KOPT-K1 (cell line): ENCODE measurements around the gene PHTF2.
"Not testable (repeated sequence)": the region's sequence is repeated elsewhere in the genome, so short reads cannot be mapped to it uniquely, and the experiment has no call there.

ENCODE experiments used
- H3K27ac ChIP-seq: fragments of 200-600 bp; sonication (generic); 2 replicates; pipeline ENCODE4 v1.5.1; 2016; ENCODE audit warnings: antibody characterized with exemption, mild to moderate bottlenecking, low read depth, low read length; ENCODE audit not compliant: poor library complexity, severe bottlenecking
- H3K36me3 ChIP-seq: fragments of 200-600 bp; sonication (generic); 2 replicates; pipeline ENCODE4 v1.5.1; 2017; ENCODE audit warnings: antibody characterized with exemption, mild to moderate bottlenecking, low read length, moderate library complexity; ENCODE audit not compliant: insufficient read depth
- H3K9me3 ChIP-seq: fragments of 200-600 bp; sonication (generic); 2 replicates; pipeline ENCODE4 v1.5.1; 2017; ENCODE audit warnings: antibody characterized with exemption, low read length, mild to moderate bottlenecking; ENCODE audit not compliant: insufficient read depth, poor library complexity, severe bottlenecking

Gene PHTF2

DNA sequence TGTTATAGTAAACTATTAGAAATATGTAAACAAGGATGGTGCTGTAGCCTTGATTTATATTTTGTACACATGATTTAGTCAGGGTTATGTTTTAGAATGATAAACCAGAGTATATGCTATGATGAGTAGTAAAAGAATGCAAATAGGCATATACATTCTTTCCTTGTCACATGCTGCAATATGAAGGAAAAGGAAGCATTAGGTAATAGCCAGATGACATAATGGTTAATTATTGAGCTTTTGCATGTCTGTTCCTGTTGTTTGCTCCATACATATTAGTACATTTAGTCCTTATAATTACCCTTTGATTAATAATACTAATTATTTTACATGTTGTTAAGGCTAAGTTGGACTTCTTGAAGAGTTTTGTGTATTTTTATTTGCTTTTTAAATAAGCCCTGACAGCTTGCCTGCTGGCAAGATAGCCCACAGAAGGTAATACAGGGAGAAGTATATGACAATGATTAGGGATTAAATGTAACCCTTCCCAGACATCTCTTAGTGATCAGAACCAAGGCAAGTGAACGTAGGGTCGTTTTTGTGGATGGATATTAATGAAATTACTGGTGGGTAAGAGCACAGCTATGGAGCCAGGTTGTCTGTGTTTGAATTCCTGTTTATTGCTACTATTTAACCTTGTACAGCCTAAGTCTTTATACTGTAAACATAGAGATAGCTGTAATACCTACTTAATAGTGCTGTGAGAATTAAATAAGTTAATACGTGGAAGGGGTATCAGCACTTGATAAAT is 68.4 kb downstream of the PHTF2 start:
- no peak overlapping the region for H3K27ac ChIP-seq
- peaks cover 5% of the 10 kb centered on the region; the same call in 1 of the 2 replicates for H3K36me3 ChIP-seq
- no peaks in the 10 kb centered on the region for H3K9me3 ChIP-seq

DNA sequence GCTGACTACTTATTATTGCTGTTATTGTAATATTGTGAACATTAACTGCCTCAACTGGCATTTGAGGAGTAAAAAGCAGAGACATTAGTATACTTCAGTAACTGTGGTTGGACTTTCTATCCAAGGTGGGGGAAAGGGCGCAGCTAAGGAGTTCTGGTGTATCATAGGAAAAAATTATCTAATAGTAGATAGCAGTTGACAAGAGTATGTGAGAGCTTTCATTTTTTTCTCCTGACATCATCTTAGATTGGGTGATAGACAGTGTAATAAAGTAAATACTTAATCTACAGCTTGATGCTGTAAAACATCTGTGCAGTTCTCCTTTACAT is 68.9 kb downstream of the PHTF2 start:
- H3K27ac ChIP-seq, result no peak overlapping the region
- H3K9me3 ChIP-seq, result no peaks in the 10 kb centered on the region
- H3K36me3 ChIP-seq, result peaks cover 5% of the 10 kb centered on the region; the same call in 1 of the 2 replicates

DNA sequence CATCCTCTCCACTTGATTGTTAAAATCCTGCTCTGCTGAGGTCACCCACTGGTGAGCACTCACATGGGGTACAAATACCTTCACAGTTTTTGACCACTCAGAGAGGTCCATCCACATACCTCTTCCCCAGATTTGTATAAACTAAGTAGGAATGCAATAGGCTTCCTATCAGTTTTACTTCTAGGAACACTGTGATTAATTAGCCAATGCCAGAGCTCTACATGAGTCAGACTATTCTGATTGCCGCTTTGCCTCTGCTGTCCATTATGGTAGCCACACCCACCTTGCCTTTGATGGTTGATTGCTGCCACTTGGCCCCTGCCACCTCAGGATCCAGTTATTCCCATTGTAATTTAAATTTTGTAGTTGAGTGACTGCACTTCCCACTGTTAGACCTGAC is 73.7 kb downstream of the PHTF2 start:
- not testable (repeated sequence) for H3K27ac ChIP-seq, H3K9me3 ChIP-seq, H3K36me3 ChIP-seq

DNA sequence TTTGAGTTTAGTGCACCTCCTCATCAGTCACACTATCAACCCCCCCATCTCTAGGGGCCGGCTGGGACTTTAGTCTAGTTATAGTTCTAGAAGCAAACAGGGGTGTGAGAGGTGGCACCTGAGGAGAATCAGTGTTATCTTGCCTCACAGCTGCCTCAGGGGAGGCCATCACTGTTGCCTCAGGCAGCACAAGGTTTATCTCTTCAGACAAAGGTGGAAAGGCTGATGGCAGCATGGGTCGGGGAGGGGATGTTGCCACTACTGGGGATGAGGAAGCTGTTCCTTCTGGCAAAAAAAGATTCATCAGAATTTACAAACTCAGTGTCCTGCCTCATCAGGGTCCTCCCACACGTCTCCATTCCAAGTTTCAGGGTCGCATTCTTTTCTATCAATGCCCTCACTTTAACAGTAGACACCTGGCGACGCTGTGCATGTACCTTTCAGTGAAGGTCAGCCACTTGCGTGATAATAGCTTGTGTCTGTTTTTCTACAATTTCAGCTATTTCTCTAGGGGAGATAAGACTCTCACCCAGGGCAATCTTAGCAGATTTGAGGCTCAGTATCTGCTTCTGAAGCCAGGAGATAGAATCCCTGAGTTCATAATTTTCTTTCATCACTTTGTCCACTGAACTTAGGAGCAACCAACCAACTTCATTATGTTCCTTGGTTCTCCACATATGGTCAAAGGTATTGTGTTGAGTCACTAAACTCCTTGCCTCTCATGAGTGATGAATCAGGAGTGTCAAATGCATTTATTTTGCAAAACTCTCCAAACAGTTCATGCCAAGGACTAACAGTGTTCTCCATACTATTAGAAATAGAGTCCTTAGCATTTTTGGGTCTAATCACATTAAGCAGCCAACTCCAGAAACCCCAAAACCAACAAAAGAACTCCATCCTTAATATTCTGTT is 75.1 kb downstream of the PHTF2 start:
- H3K27ac ChIP-seq, H3K9me3 ChIP-seq, H3K36me3 ChIP-seq: not testable (repeated sequence)

DNA sequence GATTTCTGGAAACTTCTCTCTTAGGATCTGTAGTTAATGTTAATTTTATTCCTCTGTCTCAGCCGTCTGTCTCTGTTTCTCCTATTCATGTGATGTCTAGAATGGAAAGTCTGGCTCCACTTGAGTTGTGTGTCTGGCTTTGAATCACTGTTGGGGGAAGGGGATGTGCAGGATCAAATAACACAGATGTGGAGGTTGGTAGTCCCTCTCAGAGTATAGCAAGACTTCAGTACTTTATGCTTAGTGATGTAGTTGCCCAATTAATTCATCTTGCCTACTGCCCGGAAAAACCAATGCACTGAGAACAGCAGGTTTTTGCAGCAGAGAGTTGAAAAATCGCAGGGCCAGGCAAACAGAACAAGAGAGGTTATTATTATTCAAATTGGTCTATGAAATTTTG is 79.2 kb downstream of the PHTF2 start:
- Histone ChIP-seq H3K9me3 (no peaks in the 10 kb centered on the region), H3K27ac (no peak overlapping the region), H3K36me3 (no peaks in the 10 kb centered on the region)

DNA sequence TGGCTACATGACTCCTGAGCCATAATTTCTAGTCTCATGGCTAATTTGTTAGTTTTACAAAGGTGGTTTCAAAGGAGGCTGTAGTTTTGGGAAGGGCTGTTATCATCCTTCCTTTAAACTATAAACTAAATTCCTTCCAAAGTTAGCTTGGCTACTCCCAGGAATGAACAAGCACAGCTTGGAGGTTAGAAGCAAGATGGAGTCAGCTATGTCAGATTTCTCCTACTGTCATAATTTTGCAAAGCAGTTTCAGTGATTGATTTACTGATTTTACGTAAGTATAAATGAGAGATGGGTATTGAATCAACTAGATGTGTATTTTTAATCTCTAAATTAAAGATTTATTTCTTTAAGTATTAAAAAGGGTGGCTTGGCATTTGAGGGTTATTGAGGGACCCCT is 79.9 kb downstream of the PHTF2 start:
- H3K36me3 ChIP-seq, result no peaks in the 10 kb centered on the region

DNA sequence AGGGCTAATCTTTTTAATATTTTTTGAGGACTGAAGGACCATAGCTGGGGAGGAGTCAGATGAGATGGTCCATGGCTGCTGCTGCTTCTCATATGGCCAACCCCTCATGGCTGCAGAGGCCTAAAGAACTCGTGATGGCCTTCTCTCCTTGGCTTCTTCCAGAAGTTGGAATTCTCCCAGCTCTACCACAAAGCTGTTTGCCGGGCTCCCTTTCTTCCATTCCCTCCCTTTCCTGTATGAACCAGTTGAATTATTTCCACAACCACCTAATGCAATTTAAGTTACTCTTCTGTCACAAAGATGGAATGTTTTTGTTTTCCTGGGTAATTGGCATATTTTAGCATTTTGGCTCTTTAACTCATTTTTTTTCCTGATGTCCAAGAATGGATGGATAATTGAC is 80.7 kb downstream of the PHTF2 start:
- H3K9me3 ChIP-seq, result no peaks in the 10 kb centered on the region
- no peak overlapping the region for H3K27ac ChIP-seq
- no peaks in the 10 kb centered on the region for H3K36me3 ChIP-seq

More for the DNA sequence above, 79.9 kb downstream of the PHTF2 start:
- Histone ChIP-seq H3K9me3 (no peaks in the 10 kb centered on the region), H3K27ac (no peak overlapping the region)

DNA sequence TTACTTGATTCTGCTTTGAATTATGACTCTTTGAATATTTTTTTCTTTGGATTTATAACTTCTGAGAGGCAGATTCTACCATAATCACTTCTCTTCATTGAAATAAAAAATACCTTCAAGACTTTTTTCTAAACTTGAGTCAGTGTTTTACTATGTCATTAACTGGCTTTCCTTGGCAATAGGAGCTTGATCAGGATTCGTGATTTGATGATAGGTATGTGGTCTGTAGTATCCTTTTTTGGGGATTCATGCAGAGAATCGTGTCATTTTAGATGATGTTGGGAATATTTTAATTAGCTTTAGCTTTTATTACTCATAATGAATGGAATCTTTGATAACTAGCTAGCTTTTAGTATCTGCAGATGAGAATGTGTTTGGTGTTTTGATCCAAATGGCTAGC is 83.3 kb downstream of the PHTF2 start:
- H3K9me3 ChIP-seq, result no peaks in the 10 kb centered on the region
- H3K36me3 ChIP-seq, result no peaks in the 10 kb centered on the region
- no peak overlapping the region for H3K27ac ChIP-seq

DNA sequence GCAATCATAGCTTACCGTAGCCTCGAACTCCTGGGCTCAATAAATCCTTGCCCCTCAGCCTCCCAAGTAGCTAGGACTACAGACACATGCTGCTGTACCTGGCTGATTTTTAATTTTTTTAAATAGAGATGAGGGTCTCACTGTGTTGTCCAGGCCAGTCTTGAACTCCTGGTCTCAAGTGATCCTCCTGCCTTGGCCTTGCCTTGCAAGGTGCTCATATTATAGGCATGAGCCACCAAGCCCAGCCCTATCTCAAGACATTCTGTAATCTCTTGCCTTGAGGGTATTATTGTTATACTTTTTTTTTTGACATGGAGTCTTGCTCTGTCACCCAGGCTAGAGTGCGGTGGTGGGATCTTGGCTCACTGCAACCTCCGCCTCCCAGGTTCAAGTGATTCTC is 86.6 kb downstream of the PHTF2 start:
- Histone ChIP-seq H3K27ac (no peak overlapping the region), H3K9me3 (no peaks in the 10 kb centered on the region), H3K36me3 (no peaks in the 10 kb centered on the region)

DNA sequence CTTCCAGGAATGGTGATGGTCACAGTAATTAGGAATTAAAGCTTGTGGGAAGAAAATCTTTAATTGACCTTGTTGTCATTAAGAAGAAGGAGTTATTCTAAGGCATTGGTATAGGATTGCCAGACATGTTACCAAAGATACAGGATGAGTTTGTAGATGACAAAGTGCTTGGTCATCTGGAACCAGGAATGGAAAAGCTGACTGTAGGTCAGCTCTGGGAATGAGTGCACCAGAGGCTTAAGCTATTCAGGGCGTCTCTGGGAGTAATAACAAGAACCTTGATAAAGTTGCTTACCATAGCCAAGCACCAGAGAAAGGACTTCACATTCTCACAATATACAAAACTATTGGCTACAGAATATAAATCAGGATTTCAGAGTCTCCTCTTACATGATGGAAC is 89.0 kb downstream of the PHTF2 start:
- Histone ChIP-seq H3K27ac (no peak overlapping the region), H3K9me3 (no peaks in the 10 kb centered on the region), H3K36me3 (no peaks in the 10 kb centered on the region)

DNA sequence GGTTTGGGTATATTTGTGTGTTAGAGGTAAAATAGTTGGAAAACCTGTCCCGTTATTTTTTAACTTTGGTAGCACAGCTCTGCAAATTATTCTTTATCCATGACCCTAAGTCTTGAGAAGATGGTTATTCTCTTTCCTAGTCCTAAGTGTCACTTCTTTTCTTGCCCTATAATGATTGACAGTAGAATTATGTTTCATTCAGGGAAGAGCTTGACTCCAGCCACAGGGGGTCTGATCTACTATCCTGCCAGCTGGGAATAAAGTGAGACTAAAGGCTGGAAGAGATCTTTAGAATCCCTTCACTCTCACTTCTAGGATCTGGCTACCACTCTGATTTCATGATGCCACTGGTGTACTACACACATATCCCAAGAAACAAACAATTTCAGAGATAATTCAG is 90.4 kb downstream of the PHTF2 start:
- H3K27ac ChIP-seq, result no peak overlapping the region
- H3K36me3 ChIP-seq, result no peaks in the 10 kb centered on the region
- H3K9me3 ChIP-seq, result no peaks in the 10 kb centered on the region

DNA sequence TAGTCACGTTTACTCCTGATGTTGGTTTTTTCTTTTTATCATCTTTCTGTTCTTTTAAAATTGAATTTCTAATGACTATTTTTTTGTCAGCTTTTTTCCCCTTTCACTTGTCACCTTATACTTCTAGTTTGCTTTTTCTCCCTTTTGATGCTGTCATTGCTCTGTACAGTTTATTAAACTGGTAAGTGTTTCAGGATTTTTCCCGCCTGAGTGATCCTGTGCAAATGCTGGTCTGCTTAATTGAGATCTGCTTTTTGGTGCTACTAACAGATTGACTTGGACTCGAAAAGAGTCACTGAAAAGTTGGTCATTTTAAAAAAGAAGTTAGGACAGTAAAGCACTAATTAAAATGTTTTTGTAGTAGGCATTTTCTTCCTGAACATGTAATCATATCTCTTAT is 95.2 kb downstream of the PHTF2 start:
- H3K27ac ChIP-seq, result no peak overlapping the region
- no peaks in the 10 kb centered on the region for H3K36me3 ChIP-seq
- no peaks in the 10 kb centered on the region for H3K9me3 ChIP-seq

DNA sequence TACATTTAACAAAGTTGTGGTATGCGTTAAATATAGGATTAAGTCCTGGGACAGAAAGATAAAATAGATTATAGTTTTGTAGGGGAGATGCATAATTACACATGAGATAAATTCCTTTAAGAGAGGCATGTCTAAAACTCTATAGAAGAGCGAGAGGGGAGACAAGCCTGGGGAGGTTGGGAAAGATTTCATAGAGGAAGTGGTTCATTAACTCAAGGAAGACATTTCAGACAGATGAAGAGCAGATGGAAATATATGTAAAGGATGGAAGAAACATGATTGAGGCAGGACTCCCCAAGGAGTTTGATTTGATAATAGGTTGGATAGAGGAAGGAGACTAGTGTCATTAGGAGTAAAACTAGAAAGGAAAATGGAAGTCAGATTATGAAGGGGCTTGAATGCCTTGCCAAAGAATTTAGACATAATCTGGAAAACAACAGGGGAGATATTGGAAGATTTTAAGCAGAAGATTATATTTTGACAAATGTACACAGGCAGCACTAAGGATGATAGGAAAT is 96.1 kb downstream of the PHTF2 start:
- H3K27ac ChIP-seq, result no peak overlapping the region
- H3K9me3 ChIP-seq, result no peaks in the 10 kb centered on the region
- no peaks in the 10 kb centered on the region for H3K36me3 ChIP-seq

DNA sequence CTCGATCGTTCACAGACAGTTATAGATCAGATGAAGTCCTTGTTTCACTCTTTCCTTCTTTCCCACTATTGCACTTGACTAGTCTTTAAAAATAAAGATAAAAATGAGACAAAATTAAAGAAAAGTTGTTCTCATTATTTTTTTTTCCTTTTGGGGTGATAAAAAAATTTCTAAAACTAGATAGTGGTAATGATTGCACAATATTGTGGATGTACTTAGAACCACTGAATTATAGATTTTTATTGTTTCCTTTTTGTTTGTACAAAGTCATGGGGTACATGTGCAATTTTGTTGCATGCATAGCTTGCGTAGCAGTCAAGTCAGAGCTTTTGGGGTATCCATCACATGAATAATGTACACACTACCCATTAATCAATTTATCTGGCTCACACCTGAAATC is 97.3 kb downstream of the PHTF2 start:
- Histone ChIP-seq H3K36me3 (peaks cover 3% of the 10 kb centered on the region; the same call in 1 of the 2 replicates), H3K27ac (no peak overlapping the region), H3K9me3 (no peaks in the 10 kb centered on the region)

DNA sequence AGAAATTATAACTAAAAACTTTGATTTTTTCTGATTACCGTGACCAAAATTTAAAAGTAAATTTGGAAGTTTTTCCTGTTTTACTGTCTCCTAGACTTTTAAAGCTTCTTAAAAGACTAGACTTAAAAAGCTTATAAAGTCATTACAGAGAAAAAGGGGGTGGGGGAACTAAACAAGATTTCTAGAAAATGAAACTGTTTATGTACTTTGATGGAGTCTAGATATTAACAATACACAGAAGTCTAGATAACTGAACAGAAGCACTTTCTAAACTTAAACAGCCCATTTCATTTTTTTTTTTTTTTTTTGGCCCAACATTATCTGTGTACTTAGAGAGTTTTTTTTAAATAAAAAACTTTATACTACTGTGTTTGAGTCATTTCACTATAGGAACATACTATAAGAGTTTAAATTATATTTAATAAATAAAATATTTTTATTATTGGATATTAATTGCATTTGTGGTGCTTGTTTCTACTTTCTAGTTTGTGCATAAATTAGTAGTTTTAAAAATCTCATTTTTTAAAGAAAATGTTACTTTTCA is 98.5 kb downstream of the PHTF2 start:
- no peaks in the 10 kb centered on the region for H3K9me3 ChIP-seq
- peaks cover 7% of the 10 kb centered on the region for H3K36me3 ChIP-seq
- H3K27ac ChIP-seq, result no peak overlapping the region
